HG02840 (cell line): ENCODE data around the gene ARID5B.
"Not testable (repeated sequence)": the region's sequence is repeated elsewhere in the genome, so short reads cannot be mapped to it uniquely, and the experiment has no call there.

Experiments used
- ATAC-seq: cut with Tn5 transposase; IDR thresholded peaks from one replicate; pipeline ENCODE4 v1.9.1; 2021; ENCODE audit warnings: mild to moderate bottlenecking, moderate library complexity, moderate number of reproducible peaks; ENCODE audit not compliant: unreplicated experiment, low FRiP score

Gene ARID5B, protein sequence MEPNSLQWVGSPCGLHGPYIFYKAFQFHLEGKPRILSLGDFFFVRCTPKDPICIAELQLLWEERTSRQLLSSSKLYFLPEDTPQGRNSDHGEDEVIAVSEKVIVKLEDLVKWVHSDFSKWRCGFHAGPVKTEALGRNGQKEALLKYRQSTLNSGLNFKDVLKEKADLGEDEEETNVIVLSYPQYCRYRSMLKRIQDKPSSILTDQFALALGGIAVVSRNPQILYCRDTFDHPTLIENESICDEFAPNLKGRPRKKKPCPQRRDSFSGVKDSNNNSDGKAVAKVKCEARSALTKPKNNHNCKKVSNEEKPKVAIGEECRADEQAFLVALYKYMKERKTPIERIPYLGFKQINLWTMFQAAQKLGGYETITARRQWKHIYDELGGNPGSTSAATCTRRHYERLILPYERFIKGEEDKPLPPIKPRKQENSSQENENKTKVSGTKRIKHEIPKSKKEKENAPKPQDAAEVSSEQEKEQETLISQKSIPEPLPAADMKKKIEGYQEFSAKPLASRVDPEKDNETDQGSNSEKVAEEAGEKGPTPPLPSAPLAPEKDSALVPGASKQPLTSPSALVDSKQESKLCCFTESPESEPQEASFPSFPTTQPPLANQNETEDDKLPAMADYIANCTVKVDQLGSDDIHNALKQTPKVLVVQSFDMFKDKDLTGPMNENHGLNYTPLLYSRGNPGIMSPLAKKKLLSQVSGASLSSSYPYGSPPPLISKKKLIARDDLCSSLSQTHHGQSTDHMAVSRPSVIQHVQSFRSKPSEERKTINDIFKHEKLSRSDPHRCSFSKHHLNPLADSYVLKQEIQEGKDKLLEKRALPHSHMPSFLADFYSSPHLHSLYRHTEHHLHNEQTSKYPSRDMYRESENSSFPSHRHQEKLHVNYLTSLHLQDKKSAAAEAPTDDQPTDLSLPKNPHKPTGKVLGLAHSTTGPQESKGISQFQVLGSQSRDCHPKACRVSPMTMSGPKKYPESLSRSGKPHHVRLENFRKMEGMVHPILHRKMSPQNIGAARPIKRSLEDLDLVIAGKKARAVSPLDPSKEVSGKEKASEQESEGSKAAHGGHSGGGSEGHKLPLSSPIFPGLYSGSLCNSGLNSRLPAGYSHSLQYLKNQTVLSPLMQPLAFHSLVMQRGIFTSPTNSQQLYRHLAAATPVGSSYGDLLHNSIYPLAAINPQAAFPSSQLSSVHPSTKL

DNA sequence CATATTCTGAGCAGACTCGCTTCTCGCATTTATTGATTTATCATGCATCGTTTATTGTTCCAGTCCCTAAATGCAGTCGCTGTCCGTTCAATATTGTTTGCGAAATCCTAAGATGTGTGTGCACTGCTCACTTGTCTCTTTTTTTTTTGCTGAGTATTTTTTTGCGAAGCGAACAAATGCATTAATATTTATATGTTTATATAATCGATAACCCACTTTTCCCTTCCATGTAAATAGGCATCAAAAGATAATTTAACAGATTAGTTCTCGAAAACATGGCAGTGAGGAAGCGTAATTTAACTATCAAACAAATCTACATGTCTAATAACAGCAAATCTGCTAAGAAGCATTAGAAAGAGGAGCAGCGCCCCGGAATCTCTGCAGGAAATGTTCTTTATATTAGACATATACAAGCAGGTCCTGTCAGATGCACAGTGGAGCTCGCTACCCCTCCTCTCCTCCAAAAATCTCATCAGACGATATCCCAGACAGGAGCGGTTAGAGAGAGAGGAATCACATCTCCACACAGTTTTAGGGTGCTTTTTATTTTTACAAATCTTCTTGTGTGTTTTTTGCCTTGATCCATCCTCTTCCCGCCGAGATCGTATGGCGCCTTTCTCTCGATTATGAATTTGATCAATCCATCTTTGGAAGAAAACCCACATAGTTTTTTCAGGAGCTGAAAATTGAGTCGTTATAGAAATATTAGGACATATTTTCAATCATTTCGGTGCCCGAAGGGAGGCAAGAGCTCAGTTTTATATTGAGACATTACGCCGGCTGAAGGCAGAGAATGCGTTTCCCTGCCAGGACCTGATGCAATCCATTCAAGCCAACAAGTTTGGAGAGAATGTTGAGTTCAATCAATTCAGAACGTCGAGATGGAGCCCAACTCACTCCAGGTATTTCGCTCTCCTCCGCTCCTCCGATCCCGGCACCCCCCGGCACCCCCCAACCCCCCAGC, at the start of gene ARID5B:
Gene ARID5B (plus strand): TSS at position 871 of the 964 bp plus-strand sequence. CDS start 11 bp downstream, at position 882.
- no peak for ATAC-seq

DNA sequence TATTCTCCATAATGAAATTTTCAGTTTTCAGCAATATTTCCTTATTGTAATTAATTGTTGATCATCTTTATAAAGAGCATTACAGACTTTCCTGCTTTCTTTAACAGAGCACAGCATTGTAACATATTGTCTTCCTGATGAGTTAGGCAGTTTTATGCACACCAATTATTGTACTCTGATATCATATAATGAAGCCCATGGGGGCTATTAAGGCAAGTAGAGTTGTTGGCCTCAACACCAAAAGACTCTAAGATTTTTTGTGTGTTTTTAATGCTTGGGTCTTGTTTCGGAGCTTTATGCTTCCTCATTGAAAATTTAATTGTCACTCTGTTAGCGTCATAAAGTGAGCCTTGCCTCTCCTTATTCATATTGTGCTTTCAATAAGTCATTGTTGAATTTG, 49.2 kb upstream of the ARID5B start:
- no peak for ATAC-seq

DNA sequence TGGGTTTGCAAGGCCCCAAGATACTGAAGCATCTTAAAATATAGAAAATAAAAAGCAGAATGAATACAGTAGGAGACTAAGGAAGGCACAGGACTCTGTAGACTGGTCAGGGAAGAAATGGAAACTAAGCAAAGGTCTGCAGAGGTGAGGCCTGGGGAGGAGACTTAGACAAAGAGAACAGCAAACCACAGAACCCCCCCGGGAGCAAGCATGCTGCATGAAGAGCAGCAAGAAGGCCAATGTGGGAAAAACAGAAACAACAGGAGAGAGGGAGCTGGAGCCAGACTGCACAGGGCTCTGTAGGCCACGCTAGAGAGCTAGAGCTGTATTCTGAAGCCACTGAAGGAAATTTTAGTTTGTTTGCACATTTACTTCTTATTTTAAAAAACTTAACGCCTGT, 45.7 kb upstream of the ARID5B start:
- ATAC-seq: no peak

DNA sequence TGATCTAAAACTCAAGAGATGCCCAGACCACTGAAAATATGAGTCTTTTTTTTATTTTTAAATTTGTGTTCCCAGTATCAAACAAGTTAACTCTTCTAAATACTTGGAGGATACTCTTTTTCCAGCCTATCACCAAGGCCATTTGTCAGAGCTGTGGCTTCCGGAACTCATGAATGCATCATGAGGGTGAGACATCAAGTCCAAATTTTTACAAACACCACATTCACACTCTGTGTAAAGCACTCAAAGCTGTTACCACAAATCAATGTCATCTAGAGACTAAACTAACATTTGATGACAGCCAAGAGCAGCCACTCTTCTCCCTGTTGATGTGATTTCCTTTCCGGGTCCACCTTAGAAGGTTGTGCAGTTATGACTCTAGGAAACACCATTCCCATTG, 43.8 kb upstream of the ARID5B start:
- ATAC-seq: no peak

DNA sequence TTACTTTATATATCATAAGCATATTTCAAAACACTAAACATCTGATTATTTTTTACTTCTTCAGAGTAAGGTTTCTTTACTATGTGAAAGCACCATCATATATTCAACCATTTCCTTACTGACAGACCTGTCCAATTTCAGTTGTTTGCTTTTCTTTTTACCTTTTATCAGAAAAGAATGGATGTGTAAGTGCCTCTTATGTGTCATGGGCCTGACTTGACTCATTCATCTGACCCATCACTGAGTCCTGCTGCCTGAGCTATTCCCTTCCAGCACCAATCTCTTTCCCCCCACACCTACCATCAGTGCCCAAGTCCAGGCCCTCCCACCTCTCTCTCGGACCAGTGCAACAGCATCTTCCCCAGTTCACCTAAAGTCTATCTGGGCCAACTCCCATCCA, 41.7 kb upstream of the ARID5B start:
- ATAC-seq: no peak

DNA sequence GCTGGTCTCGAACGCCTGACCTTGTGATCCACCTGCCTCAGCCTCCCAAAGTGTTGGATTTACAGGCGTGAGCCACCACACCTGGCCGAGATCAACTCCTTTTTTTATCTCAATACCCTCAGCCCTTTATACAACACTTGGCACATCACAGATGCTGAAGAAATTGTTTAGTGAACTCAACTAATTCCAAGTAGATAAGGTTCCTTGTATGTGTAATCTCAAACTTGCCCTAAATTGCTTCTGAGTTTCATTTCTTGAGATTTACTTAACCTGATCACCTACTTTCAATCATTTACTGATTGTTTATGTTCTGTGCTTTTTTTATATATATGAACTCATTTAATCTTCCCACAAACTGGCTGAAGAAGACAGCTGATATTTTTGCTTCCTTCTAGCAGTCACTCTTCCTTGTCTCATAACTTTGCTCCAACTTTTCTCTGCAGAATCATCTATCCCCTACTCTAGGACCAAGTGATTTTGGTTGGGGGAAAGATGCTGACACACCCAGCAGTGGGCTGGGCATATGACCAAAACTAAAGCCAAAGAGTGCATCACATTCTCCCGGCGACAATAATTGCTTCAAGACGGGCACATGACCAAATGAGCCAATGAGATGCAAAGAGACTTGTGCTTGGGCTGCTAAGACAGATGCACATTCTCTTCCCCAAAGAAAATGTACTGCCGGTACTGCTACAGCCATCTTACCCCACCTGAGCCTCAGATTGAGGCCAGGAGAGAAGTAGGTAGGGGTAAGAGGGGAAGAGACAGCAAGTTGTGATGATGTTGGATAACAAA, 40.3 kb upstream of the ARID5B start:
- ATAC-seq: no peak

DNA sequence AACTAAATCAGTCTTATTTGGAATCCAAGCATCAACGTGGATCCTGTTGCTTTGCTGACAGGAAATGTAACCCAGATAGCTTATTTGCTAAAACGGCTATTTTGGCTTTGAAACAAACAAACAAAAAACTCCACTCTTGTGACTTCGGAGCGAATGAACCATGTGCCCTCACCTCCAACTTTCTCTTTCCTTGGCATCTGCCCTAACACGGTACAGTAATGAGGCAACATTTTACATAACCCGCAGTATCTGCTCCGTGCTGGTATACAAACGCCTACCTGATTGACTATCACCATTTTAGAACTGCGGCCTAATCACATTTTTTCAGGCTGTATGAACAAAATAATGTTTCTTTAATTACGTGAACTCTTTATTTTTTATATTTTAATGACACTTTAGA, 37.5 kb upstream of the ARID5B start:
- no peak for ATAC-seq

DNA sequence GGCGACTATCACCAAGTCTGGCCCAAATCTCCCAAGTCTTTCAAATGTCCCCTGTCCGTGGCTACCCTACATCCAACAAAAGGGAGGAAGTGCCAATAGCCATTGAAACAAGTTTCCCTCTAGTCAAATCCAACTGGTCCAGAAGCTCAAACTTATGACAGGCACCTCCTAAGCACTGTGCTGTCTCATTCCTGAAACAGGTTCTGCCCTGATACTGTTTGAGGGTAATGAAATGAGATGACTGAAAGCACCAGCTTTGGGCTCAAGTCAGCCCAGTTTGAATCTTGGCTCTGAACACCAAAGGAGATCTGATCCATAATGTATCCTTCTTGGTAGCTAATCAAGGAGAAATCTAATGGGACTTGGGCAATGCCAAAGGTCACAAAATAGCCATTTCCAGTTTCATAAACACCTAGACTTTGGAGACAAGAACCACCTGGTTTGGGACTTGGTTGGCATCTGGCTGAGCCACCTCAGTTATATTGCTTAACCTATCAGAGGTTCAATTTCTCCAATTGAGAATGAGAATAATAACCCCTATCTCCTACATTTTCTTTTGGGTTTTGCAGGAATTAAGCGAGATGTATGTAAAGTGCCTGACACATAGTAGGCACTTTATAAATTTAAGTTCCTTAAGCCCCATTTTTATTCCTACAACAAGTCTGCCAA, 34.7 kb upstream of the ARID5B start:
- ATAC-seq: no peak

DNA sequence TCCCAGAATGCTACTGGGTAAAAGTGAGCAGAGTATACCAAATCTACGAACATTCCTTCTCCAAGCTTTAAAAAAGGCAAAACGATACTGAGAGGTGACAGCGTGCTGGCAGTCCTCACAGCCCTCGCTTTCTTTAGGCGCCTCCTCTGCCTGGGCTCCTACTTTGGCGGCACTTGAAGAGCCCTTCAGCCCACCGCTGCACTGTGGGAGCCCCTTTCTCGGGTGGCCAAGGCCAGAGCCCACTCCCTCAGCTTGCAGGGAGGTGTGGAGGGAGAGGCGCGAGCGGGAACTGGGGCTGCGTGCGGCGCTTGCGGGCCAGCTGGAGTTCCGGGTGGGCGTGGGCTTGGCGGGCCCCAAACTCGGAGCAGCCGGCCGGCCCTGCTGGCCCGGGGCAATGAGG, 34.1 kb upstream of the ARID5B start:
- not testable (repeated sequence) for ATAC-seq

DNA sequence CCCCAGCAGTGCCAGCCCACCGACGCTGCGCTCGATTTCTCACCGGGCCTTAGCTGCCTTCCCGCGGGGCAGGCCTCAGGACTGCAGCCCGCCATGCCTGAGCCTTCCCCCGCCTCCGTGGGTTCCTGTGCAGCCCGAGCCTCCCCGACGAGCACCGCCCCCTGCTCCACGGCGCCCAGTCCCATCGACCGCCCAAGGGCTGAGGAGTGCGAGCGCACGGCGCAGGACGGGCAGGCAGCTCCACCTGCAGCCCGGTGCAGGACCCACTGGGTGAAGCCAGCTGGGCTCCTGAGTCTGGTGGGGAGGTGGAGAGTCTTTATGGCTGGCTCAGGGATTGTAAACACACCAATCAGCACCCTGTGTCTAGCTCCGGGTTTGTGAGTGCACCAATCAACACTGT, 33.7 kb upstream of the ARID5B start:
- ATAC-seq: not testable (repeated sequence)

DNA sequence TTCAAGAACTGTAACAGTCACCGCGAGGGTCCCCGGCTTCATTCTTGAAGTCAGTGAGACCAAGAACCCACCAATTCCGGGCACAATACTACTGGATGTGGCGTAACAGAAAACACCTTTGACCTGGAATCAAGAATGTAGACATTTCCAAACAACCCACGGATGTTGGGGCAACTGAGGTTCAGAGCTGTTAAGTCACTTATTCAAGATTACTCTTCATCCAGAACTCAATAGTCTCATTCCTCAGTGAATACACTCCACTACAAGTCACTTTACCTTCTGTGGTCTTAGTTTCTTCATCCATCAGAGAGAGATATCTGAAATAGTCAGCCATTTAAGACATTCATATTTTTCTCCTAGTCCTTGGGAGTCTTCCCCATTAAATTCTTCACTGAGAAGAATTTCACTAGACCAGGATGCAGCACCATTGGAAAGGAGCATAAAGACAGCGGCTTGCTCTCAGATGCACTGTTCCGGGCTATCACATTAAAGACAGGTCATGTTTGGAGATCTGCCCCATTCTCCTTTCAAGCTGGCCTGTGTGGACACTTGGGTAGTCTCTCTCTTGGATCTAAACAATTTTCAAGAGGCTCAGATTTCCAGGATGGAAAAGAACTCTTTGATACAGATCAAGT, 32.3 kb upstream of the ARID5B start:
- ATAC-seq: no peak

DNA sequence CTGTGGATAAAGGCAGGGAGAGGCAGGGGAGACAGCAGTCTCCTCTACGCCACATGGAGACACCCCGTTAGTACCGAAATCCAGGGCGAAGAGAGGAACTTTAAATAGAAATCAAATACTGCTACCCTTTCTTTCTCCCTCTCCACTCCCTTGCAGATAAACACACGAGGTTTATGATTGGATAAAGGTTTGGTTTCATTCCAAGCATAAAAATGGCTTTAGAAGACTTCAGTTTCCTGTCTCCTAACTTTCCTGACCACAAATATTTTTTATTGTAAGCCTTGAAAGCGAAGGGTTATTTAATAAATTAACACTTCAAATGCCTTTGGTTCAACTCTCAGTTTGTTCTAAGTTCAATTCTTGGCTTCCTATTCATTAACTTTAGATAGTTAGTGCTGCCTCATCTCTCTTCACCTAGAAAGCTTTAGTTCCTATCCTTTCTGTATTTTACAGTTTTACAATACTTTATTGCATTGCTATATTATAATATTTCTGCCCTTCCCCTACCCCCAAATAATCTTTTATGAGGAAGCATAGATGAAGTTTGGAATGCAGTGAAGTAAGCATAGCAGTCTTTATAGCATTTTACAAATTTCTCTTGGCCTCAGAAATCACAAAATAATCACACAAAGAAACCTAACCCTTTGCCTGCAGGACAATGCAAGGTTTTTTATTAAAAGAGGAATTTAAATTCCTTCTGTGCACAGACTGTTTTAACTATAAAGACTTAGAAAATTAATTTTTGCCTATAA, 31.5 kb upstream of the ARID5B start:
- ATAC-seq: no peak

DNA sequence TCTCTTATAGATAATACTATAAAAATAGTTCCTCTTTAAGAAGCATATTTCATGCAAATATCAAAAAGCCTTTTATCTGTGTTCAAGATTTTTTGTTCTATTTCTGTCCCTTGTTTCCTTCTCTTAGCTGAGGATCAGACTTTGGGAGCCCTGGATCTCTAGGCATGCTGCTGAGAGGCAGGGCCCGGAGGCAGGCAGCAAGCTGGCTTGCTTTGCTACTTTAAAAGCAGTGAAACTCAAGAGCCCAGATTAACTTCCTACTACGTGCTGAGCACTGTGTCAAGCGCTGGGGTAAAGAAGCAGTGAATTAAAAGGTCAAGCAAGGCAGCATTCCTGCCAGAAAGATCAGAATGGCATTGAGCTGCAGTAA, 31.0 kb upstream of the ARID5B start:
- ATAC-seq: no peak

DNA sequence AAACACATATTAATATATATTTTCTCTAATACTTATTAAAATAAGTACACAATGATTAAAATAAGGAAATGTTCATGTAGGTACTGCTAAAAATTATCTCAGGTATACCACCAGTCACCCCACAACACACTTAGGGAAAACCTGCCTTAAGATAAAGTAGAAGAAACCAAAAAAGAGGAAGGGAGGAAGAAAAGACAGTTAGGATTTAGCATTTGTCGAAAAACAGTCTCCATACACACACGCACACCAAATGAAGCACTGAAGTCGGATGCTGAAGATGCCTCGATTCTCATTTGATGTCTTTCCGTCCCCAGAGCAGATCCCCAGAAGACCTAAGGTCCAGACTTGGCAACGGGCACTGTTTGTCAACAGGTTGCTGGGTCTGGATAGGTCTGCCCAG, 30.0 kb upstream of the ARID5B start:
- ATAC-seq: no peak

DNA sequence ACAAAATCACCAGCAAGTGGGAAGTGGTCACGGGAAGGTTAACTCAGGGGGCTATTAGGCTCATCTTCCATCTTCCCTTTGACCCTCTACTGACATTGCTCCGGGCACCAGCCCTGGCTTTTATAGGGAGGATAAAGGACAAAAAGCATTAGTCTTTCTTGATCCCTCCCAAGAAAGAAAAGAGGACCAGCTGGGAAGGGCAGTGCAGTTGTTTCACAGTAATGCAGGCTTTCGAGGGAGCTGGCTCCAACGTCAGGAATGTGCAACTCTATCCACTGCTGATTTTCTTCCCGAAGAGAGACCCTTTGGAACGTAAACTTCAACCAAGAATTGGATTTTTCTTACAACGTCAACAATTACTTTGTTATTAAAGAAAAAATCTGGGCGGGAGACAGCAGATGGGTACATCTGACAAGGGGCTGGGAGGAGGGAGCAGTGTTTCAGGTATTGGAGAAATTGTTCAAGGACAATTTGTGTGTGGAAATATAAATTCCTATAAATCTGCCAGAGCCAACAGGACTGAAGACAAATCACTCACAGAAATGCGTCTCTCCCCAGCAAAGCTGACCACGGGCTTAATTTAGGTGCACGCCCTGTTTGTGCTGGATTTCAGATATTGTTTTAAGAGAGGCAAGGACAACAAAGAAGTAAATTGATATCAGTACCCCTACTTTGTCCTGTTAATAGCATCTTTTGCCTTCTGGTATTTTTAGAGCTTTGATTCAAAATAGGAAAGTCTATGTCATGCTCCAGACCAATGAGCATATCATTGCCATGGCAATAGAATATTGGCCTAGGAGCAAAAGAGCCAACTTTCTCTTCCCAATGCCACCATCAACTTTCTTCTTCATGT, 23.4 kb upstream of the ARID5B start:
- no peak for ATAC-seq

DNA sequence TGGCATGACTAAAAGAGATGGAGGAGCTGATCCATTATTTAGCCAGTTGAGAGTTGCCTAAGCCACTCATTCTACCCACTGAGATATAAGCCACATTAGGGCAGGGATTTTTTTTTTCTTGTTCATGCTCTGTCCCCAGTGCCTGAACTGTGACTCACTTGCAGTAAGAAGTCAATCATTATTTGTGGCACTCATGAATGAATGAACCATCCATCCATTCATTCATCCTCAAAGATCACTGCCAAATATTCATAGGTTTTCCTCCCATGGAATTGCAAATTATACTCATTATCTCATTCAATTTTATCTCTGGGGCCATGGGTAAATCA, 22.8 kb upstream of the ARID5B start:
- no peak for ATAC-seq
